Suprapubic skin (tissue), 4 donors: ENCODE results near the gene SRF. TPM values are rescaled to one million over a fixed set of nuclear protein-coding genes. Genes with fewer than 3 reads are reported as not detected.

Experiments
- DNase-seq, 2 donors: peaks; one replicate each; pipeline ENCODE4 v3.0.0-alpha.2; 2019; ENCODE audit warnings: low spot score in 2 of 2
- H3K27ac ChIP-seq: fragments of 200-600 bp; sonication (generic); one replicate; pipeline ENCODE4 v1.5.1; 2019
- H3K27me3 ChIP-seq: fragments of 200-600 bp; sonication (generic); one replicate; pipeline ENCODE4 v1.5.1; 2019
- H3K36me3 ChIP-seq: fragments of 200-600 bp; sonication (generic); one replicate; pipeline ENCODE4 v1.5.1; 2019
- H3K4me1 ChIP-seq: fragments of 200-600 bp; sonication (generic); one replicate; pipeline ENCODE4 v1.5.1; 2019
- H3K4me3 ChIP-seq: fragments of 200-600 bp; sonication (generic); one replicate; pipeline ENCODE4 v1.5.1; 2019; ENCODE audit warnings: mild to moderate bottlenecking
- H3K9me3 ChIP-seq: fragments of 200-600 bp; sonication (generic); one replicate; pipeline ENCODE4 v1.5.1; 2019
- EP300 ChIP-seq: sonication (generic); formaldehyde crosslinking; IDR thresholded peaks from one replicate; pipeline ENCODE4 v1.6.1; 2017; ENCODE audit warnings: antibody characterized with exemption
- POLR2A ChIP-seq, 2 donors: fragments of 450-650 bp; IDR thresholded peaks; one replicate each; pipeline ENCODE4 v1.6.1; 2017; ENCODE audit warnings: antibody characterized with exemption in 2 of 2, mild to moderate bottlenecking in 2 of 2, moderate library complexity in 2 of 2
- POLR2AphosphoS5 ChIP-seq, 3 donors: sonication (generic); formaldehyde crosslinking; IDR thresholded peaks; one replicate each; pipeline ENCODE4 v1.6.1; 2017; ENCODE audit warnings: antibody characterized with exemption in 3 of 3
- WGBS: methylation state at CpG from one replicate; pipeline ENCODE4 v1.1.5; 2018; 5-methylcytosine and 5-hydroxymethylcytosine counted together
- total RNA-seq, 4 donors: library from RNA; depleted of rRNA; stranded (reverse); fragments of >200 nt; gene quantifications; one replicate each; pipeline ENCODE4 v1.1.0, GENCODE V29; 2016
- TF ChIP-seq, protein P1 (sequence below), 2 donors: fragments of 200-600 bp in 1 of 2; fragments of 450-650 bp in 1 of 2; sonication (generic) in 1 of 2; IDR thresholded peaks; one replicate each; pipeline ENCODE4 v1.5.1; 2016 to 2019; ENCODE audit warnings: antibody characterized with exemption in 2 of 2, mild to moderate bottlenecking in 1 of 2, moderate library complexity in 1 of 2

Gene SRF
- total RNA-seq, 4 donors from 2014 or later = 19.6 to 33.2 (median 28.9) TPM

DNA sequence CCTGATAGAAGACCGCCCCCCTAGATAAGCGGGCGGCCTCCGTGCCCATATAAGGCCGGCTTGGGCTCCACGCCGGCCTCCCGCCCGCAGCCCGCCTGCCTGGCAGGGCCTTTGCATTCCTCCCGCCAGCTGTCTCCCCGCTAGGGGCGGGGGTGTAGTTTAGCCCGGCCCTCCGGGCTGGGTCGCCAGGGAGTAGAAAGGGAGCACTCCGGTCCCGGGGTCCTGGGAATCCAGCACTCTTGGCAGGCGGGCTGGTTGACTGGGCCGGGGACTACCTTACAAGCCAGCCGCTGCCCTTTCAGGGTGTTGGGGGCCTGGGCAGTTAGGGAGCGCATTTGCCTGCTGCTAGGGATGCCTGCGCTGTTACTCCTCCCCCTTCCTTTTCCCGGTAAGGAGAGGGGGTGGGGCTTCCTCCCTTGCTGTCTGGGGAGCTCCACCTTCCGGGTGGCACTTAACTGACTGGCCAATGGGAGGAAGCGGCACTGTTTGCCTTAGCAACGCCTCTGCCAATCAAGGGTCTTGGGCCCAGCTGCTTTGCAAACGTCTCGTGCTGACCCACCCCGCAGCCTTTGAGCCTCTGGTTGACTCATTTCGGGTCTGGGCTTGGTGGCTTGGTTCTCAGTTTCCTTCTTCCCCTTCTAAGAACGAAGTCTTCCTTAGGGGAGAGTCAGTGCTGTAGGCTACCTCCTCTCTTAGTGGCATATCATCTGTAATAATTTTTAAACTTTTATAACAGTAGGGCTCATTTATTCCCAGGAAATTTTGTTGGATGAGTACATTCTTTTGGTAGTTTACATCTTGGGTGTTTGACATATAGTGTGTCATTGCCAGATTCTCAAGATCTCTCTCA is 3.4 kb downstream of the SRF start:
- peak in 2 of 3 donors; percentile 41 to 64 for TF ChIP-seq POLR2AphosphoS5 (IDR thresholded peaks at IDR 0.05)
- TF ChIP-seq EP300 = no peak
- H3K27ac ChIP-seq = peak overlapping the region; percentile 96
- peak; percentile 99 for DNase-seq
- no peaks in the 10 kb centered on the region for H3K9me3 ChIP-seq
- peaks cover 34% of the 10 kb centered on the region for H3K36me3 ChIP-seq
- H3K4me1 ChIP-seq = peaks cover 41% of the 10 kb centered on the region
- 0% methylated on average over 16 of the region's 32 CpGs for WGBS
- H3K4me3 ChIP-seq = peak overlapping the region; percentile 51
- no peaks in the 10 kb centered on the region for H3K27me3 ChIP-seq

DNA sequence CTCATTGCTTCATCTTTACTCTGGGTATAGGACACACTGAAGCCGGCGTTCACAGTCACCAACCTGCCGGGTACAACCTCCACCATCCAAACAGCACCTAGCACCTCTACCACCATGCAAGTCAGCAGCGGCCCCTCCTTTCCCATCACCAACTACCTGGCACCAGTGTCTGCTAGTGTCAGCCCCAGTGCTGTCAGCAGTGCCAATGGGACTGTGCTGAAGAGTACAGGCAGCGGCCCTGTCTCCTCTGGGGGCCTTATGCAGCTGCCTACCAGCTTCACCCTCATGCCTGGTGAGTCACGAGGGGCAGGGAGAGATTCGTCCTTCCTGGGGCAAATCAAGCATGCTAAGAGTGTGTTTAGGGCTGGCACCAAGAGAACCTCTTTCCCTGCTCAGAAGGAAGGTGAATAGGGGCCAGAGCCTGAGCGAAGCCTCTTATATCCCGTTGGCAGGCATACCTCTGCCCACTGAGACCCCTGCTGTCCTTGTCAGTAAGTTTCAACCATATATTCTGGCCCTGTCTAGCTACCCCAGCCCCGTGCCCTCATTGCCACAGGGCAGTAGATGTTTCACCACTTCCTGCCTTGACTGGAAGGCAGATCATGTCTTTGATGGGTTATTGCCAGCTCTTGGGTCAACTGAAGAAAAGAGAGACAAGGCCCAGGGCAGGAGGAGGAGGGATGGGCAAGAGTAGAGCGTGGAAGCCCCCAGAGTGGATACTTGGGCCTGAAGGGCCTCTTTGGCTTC is 4.8 kb downstream of the SRF start:
- no peak for DNase-seq
- Histone ChIP-seq H3K36me3 (peaks cover 36% of the 10 kb centered on the region), H3K27ac (no peak overlapping the region), H3K9me3 (no peaks in the 10 kb centered on the region), H3K4me1 (peaks cover 34% of the 10 kb centered on the region), H3K4me3 (no peak overlapping the region), H3K27me3 (no peaks in the 10 kb centered on the region)
- TF ChIP-seq POLR2AphosphoS5 (IDR thresholded peaks at IDR 0.05) (no peak), EP300 (no peak), POLR2A (IDR thresholded peaks at IDR 0.05) (no peak)
- TF ChIP-seq, protein P1, sequence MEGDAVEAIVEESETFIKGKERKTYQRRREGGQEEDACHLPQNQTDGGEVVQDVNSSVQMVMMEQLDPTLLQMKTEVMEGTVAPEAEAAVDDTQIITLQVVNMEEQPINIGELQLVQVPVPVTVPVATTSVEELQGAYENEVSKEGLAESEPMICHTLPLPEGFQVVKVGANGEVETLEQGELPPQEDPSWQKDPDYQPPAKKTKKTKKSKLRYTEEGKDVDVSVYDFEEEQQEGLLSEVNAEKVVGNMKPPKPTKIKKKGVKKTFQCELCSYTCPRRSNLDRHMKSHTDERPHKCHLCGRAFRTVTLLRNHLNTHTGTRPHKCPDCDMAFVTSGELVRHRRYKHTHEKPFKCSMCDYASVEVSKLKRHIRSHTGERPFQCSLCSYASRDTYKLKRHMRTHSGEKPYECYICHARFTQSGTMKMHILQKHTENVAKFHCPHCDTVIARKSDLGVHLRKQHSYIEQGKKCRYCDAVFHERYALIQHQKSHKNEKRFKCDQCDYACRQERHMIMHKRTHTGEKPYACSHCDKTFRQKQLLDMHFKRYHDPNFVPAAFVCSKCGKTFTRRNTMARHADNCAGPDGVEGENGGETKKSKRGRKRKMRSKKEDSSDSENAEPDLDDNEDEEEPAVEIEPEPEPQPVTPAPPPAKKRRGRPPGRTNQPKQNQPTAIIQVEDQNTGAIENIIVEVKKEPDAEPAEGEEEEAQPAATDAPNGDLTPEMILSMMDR (IDR thresholded peaks at IDR 0.05) = no peak
- 79% methylated on average over 8 of the region's 11 CpGs for WGBS

DNA sequence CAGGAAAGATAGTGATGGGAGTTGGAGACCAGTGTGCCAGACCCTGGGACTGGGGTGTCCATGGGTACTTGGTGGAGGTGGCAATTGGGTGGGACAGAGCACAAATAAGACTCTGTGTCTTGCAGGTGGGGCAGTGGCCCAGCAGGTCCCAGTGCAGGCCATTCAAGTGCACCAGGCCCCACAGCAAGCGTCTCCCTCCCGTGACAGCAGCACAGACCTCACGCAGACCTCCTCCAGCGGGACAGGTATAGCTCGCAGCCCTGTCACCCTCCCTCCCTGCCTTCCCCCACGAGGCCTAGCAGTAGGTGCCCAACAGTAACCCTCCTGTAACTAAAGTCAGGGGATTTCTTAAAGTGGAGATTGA is 5.3 kb downstream of the SRF start:
- no peaks in the 10 kb centered on the region for H3K9me3 ChIP-seq
- peaks cover 36% of the 10 kb centered on the region for H3K4me1 ChIP-seq
- H3K27me3 ChIP-seq = no peaks in the 10 kb centered on the region
- H3K4me3 ChIP-seq = no peak overlapping the region
- no peak for DNase-seq
- no peak overlapping the region for H3K27ac ChIP-seq
- peaks cover 36% of the 10 kb centered on the region for H3K36me3 ChIP-seq
- WGBS = 100% methylated on average over 2 of the region's 6 CpGs
- no peak for TF ChIP-seq EP300
- TF ChIP-seq POLR2AphosphoS5 (IDR thresholded peaks at IDR 0.05) = no peak
- TF ChIP-seq, protein P1 (IDR thresholded peaks at IDR 0.05) = no peak
- TF ChIP-seq POLR2A (IDR thresholded peaks at IDR 0.05) = no peak

DNA sequence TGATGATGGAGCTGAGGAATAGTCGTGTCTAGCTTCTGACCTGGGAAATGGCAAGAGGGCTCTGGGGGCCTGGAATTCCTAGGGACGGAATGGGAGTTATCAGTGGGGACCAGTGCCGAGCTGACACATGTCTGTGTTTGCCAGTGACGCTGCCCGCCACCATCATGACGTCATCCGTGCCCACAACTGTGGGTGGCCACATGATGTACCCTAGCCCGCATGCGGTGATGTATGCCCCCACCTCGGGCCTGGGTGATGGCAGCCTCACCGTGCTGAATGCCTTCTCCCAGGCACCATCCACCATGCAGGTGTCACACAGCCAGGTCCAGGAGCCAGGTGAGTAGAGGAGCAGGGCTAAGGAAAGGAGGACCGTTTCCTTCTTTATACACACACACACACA is 7.1 kb downstream of the SRF start:
- Histone ChIP-seq H3K4me1 (peaks cover 42% of the 10 kb centered on the region), H3K27ac (no peak overlapping the region), H3K36me3 (peaks cover 36% of the 10 kb centered on the region), H3K9me3 (no peaks in the 10 kb centered on the region), H3K4me3 (no peak overlapping the region), H3K27me3 (no peaks in the 10 kb centered on the region)
- DNase-seq = no peak
- TF ChIP-seq EP300 (no peak), POLR2AphosphoS5 (IDR thresholded peaks at IDR 0.05) (no peak), POLR2A (IDR thresholded peaks at IDR 0.05) (no peak)
- TF ChIP-seq, protein P1 (IDR thresholded peaks at IDR 0.05) = no peak
- 87% methylated on average over 12 of the region's 12 CpGs for WGBS

DNA sequence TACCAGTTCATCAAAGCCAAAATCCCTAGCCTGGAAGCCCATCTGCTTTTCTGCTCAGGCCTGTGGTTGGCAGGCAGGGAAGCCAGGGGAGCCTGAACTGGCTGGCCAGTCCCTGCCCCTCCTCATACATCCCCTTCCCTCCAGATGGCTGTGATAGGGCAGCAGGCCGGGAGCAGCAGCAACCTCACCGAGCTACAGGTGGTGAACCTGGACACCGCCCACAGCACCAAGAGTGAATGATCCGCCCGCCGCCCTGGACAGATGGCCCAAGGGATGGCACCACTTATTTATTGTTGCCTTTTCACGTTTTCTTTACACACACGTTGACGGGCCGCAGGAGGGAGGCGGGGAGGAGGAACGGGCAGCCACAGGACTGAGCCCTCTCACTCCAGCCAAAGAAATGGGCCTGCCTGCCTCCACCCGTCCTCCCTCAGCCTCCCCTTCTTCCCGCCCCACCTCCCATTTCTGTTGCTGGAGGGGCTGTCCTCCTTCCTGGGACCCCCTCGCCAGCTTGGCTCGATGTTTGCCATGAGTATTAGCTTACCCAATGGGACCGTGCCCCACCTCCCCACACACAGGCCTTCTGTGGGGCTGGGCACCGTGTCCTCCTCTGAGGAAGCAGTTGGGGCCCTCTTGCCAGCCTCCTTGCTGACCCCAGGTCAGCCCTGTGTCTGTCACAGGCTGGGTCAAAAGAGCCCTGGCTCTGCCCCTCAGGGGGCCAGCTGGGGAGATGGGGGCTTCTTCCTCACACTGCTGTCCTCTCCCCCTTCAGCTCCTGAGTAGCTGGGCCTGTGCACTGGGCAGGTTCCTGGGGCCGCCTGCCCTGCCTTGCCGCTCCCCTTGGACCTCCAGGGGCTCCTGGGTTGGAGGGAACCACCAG is 8.1 kb downstream of the SRF start:
- Histone ChIP-seq H3K4me3 (no peak overlapping the region), H3K27ac (no peak overlapping the region), H3K9me3 (no peaks in the 10 kb centered on the region), H3K27me3 (no peaks in the 10 kb centered on the region), H3K4me1 (peaks cover 42% of the 10 kb centered on the region), H3K36me3 (peaks cover 36% of the 10 kb centered on the region)
- DNase-seq = no peak
- TF ChIP-seq POLR2AphosphoS5 (IDR thresholded peaks at IDR 0.05) (no peak), EP300 (no peak), POLR2A (IDR thresholded peaks at IDR 0.05) (no peak)
- TF ChIP-seq, protein P1 (IDR thresholded peaks at IDR 0.05) = no peak
- 90% methylated on average over 20 of the region's 20 CpGs for WGBS
